Smooth muscle cell of the brain vasculature (primary cell): ENCODE measurements around the gene ARL6IP6.
"Not testable (repeated sequence)": the region's sequence is repeated elsewhere in the genome, so short reads cannot be mapped to it uniquely, and the experiment has no call there.

ENCODE experiments used
- DNase-seq: peaks from one replicate; pipeline ENCODE4 v3.0.0-alpha.2; 2012; ENCODE audit warnings: low read depth, low spot score

ARL6IP6 gene

GRCh38 chr2:152722639-152723038, 4.2 kb downstream of the ARL6IP6 start:
- not testable (repeated sequence) for DNase-seq

DNA sequence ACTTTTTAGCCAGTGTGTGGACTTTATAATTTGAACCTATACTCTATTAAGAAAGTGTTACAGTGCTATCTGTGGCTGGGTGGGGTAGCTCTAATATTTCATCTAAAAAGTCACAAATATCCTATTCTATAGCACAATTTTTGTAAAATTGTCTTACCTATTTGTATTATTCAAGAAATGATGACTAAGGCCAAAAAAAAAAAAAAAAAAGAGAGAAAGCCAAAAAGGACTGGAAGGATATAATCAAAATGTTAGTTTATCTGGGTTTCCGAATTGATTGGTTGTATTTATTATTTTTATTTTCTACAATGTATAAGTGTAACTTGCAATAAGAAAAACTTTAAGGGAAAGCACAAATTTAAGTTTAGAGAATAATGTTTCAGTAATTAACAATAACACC, 5.5 kb downstream of the ARL6IP6 start:
- DNase-seq = no peak

DNA sequence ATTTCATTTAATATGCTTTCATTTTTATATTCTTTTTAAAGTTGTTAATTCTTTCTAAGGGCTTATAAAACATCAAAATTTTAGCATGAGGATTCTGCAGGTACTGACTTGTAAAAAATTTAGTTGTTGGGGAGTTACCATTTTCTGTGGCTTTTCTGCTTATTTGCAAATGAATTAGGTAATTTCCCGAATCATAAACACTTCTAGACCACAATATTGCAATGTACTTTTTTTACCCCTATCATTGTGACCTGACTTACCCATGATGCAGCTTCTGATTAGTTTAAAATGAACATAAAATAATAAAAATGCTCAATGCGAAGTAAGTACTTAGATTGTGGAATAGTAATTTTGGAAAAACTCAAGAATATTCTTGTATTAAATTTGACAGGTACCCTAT, 11.4 kb downstream of the ARL6IP6 start:
- DNase-seq = no peak

DNA sequence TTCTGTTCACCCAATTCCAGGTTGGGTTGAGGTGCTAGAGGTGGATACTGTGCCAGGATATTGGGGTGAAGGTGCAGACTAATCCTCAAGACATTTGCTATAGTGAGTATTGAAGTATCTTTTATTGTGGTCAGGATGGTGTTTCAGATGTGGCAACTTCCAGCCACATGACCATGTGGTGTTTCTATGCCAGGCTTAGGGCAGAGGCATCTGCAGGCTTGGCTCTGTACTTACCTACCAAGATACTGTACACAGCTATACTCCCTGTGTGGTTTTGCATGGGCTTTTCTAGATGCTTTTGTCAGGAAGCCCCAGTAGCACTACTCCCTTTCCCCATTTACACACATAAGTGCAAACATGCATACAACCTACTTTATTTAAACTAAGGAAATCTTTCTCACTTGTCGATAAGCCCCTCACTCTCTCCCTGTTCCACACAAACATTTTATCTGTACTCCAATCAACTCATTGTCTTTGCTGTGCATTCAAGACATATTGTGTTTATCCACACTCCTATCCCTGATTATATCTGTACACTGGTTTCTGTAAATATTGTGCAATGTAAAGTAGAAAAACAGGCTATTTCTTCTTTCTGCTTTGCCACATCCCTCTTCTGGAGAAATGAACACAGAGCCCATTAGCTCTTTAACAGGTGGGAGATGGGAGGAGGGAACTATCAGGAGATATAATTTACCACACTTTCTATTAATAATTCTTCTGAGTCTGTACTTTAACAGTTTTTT, 12.3 kb downstream of the ARL6IP6 start:
- no peak for DNase-seq

GRCh38 chr2:152737509-152737908, 19.1 kb downstream of the ARL6IP6 start:
- not testable (repeated sequence) for DNase-seq

DNA sequence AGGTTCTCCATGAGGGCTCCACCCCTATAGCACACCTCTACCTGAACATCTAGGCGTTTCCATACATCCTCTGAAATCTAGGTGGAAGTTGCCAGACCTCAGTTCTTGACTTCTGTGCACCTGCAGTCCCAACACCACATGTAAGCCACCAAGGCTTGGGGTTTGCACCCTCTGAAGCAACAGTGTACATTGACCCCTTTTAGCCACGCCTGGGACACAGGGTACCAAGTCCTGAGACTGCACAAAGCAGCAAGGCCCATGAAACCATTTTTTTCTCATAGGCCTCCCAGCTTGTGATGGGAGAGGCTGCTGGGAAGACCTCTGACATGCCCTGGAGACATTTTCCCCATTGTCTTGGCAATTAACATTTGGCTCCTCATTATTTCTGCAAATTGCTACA, 20.0 kb downstream of the ARL6IP6 start:
- no peak for DNase-seq

DNA sequence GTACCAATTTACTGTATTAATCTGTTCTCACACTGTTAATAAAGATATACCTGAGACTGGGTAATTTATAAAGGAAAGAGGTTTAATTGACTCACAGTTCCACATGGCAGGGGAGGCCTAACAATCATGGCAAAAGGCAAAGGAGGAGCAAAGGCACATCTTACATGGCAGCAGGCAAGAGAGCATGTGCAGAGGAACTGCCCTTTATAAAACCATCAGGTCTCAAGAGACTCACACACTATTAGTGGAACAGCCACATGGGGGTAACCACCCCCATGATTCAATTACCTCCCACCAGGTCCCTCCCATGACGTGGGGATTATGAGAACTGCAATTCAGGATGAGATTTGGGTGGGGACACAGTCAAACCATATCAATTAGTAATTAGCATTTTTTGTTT, 21.3 kb downstream of the ARL6IP6 start:
- DNase-seq = not testable (repeated sequence)

- DNase-seq = peak; percentile 41
These were observed 22.4 kb downstream of the ARL6IP6 start for GRCh38 chr2:152740743-152741328.

GRCh38 chr2:152743002-152743401, 24.6 kb downstream of the ARL6IP6 start:
- DNase-seq = no peak

- DNase-seq = not testable (repeated sequence)
These were observed 29.3 kb downstream of the ARL6IP6 start for GRCh38 chr2:152747751-152748150.

GRCh38 chr2:152755029-152755428, 36.6 kb downstream of the ARL6IP6 start:
- no peak for DNase-seq

- DNase-seq = no peak
These were observed 41.1 kb downstream of the ARL6IP6 start for GRCh38 chr2:152759290-152760072.

DNA sequence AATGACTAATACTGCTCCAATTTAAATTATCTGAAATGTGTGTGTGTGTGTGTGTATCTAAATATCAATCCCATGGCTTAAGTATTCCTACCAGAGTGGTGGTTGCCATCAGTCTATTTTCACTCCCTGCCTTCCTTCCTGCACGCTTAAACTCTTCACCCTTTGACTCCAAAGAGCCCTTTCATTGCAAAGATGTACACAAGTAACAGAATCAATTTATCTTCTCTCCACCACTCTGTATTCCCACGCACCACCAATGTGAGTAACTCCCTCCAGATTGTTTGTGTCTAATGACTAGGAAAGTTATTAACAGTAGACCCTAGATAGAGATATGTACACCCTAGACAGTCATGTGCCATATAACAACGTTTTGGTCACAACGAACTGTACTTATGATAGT, 42.8 kb downstream of the ARL6IP6 start:
- no peak for DNase-seq

DNA sequence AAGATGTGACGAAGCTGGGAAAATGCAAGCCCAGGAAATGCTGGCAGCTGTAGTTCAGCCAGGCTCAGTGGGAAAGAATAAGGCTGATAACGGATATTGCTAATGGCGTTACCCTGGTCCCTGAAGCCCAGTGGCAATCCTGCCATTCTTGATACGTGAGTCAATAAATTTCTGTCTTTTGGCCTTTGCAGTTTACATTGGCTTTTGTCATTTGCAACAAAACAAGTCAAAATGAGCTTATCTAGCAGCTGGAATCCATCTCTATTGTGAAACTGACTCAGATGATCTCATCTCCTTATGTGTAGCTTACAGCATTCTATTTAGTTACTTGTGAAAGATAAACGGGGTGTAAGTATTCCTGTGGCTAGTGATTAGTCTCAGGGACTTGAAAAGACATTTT, 43.8 kb downstream of the ARL6IP6 start:
- no peak for DNase-seq

- not testable (repeated sequence) for DNase-seq
These were observed 44.8 kb downstream of the ARL6IP6 start for GRCh38 chr2:152763208-152763607.

DNA sequence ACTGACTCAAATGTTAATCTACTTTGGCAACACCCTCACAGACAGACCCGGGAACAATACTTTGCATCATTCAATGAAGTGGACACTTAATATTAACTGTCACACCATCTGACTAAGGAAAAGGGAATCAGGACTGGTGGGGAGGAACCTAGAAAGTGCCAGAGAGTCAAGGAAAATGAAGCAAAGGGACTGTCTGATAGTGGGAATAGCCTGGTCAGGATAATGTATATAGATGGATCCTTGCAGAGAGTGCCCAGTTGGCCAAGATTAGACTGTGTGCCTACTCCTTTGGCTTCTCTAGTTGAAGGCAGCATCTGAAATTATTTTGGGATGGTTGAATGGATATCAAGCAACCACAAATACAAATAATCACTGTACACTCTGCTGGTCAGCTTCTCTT, 45.2 kb downstream of the ARL6IP6 start:
- no peak for DNase-seq

DNA sequence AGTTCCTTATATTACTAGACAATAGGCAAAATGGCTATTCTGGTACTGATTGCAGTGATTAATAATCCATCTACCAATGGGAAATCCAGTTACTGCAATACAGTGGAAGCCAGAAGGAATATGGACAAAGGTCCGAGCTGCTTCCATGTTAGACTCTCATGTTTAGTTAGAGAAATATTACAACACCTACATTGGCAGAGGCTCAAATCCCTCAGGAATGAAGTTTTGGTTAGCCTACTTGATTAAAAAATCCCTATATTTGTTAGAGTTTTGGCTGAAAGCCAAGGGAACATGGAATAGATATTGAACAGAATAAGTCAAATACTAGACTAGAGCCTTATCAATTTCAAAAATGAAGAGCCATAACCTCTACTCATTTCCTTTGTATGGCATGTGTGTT, 48.5 kb downstream of the ARL6IP6 start:
- DNase-seq = no peak

DNA sequence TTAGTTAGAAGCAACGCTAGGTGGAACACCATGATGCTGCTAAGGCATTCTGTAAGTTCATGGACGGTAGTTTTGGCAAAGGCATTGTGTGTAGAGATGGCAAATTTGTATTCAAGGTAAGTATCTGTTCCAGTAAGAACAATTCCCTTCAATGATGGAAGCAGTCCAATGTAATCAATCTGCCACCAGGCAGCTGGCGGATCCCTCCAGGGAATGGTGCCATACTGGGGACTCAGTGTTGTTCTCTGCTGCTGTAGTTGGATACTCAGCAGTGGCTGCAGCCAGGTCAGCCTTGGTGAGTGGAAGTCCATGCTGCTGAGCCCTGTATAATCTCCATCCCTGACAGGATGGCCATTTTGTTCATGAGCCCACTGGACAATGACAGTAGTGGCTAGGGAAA, 62.8 kb downstream of the ARL6IP6 start:
- no peak for DNase-seq

DNA sequence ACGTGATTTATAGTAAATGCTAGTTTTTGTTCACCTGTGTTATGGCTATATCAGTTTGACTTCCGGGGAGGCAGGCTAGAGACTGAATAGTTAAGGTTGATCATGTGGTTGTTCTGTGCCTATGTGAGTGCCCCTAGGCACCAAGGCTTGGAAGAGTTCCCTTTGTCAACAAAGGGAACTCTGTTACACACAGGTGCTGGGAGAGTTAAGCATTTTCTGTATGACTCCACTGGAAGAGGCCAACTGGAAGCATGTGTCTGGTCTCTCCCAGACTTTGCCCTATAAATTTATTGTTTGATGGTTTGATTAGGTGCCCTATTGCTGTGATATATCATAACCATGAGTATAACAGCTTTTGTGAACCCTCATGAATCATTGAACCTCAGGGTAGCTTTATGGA, 63.8 kb downstream of the ARL6IP6 start:
- no peak for DNase-seq

DNA sequence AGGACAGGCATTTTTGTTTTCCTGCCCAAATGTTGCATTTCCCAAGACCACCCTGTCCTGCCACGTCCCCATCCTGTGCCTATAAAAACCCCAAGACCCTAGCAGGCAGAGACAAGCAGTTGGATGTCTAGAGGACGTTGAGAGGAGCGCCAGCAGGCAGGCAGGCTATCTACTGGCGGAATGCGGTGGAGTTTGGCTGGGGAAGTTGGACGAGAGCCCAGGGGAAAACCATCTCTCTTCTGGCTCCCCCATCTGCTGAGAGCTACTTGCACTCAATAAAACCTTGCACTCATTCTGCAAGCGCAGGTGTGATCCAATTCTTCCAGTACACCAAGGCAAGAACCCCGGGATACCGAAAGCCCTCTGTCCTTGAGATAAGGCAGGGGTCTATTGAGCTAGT, 72.5 kb downstream of the ARL6IP6 start:
- no peak for DNase-seq

GRCh38 chr2:152791979-152792378, 73.6 kb downstream of the ARL6IP6 start:
- DNase-seq = no peak

DNA sequence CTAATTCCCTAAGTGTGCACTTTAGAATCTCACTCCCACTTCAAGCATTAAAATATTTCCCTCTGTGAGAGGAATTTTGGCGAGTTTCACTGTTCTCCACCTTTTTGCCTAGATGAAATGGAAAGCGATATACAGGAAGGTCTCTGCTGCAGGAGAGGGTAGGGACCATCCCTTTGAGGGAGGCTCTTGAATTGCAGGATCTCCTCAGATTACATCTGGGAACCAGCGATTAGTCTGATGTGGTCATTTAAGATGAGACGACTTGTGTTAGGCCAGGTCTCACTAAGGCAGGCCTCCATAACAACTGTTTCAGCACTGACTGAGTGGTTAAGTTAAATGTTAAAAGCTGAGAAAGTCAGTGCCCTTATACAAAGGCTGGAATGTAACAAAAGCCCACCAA, 74.6 kb downstream of the ARL6IP6 start:
- DNase-seq = no peak

- DNase-seq = no peak
These were observed 78.5 kb downstream of the ARL6IP6 start for GRCh38 chr2:152796941-152797340.
